GM12878 (cell line): ENCODE results near the gene TBC1D24. TPM values are rescaled to one million over a fixed set of nuclear protein-coding genes. Genes with fewer than 3 reads are reported as not detected.

Experiments
- ATAC-seq: fragments of 200-7000 bp; cut with Tn5 transposase; 3 replicates; pipeline ENCODE4 v1.9.1; 2020; ENCODE audit warnings: mild to moderate bottlenecking, moderate library complexity
- BruUV-seq: library from RNA; stranded (reverse); fragments of 400-500 nt; replicated peaks from 2 replicates; lab custom pipeline; 2021; lab: Mats Ljungman, UMichigan
- CTCF ChIA-PET: fragments of 300-600 bp; sonication (Branson Sonifier 250); formaldehyde crosslinking; extraction: SDS; loops from one replicate; lab custom pipeline; 2021; ENCODE audit warnings: inconsistent platforms; lab: Yijun Ruan, JAX
- POLR2A ChIA-PET: fragments of 350-600 bp; formaldehyde crosslinking; extraction: SDS; loops from one replicate; lab custom pipeline; 2021; ENCODE audit warnings: inconsistent platforms; lab: Charles Lee
- RAD21 ChIA-PET: fragments of 300-600 bp; sonication (Branson Sonifier 250); formaldehyde crosslinking; loops from one replicate; lab custom pipeline; 2023; ENCODE audit warnings: antibody characterized with exemption; ENCODE audit not compliant: unreplicated experiment; lab: Charles Lee
- SMC1A ChIA-PET: fragments of 300-600 bp; sonication (Branson Sonifier 250); formaldehyde crosslinking; loops from one replicate; lab custom pipeline; 2023; ENCODE audit not compliant: unreplicated experiment, uncharacterized antibody; lab: Charles Lee
- DNase-seq: peaks from one replicate; pipeline ENCODE4 v3.0.0-alpha.2; 2011; ENCODE audit warnings: low read depth, low spot score
- FAIRE-seq: peaks from 3 replicates; lab custom pipeline; 2011; peaks lifted over from hg19 to GRCh38; lab: Jason Lieb, UNC
- H2AFZ ChIP-seq: 2 replicates; pipeline ENCODE4 v1.6.0; 2011; ENCODE audit warnings: low read depth, low read length, control low read depth; ENCODE audit not compliant: control insufficient read depth
- H3K27ac ChIP-seq: 2 replicates; pipeline ENCODE4 v1.5.1; 2011; ENCODE audit warnings: control low read depth; ENCODE audit not compliant: control insufficient read depth, insufficient read depth
- H3K27me3 ChIP-seq, 2 experiments: replicated peaks in 1 of 2; 2 replicates each; pipeline versions ENCODE4 v1.6.0 to v1.6.1; 2011; ENCODE audit warnings: low read length in 1 of 2; ENCODE audit not compliant: control insufficient read depth in 2 of 2, insufficient read depth in 2 of 2
- H3K36me3 ChIP-seq, 2 experiments: 2 replicates each; pipeline ENCODE4 v1.5.1; 2011; ENCODE audit warnings: low read length in 1 of 2; ENCODE audit not compliant: control insufficient read depth in 2 of 2, insufficient read depth in 2 of 2
- H3K4me1 ChIP-seq: 2 replicates; pipeline ENCODE4 v1.6.1; 2011; ENCODE audit warnings: mild to moderate bottlenecking, low read length, moderate library complexity, mixed read lengths; ENCODE audit not compliant: control insufficient read depth, insufficient read depth
- H3K4me2 ChIP-seq: 2 replicates; pipeline ENCODE4 v1.6.0; 2011; ENCODE audit warnings: control low read depth; ENCODE audit not compliant: control insufficient read depth, insufficient read depth
- H3K4me3 ChIP-seq: fragments of 200-600 bp; sonication (generic); 2 replicates; pipeline ENCODE4 v1.5.1; 2016
- H3K79me2 ChIP-seq: 2 replicates; pipeline ENCODE4 v1.6.0; 2011; ENCODE audit warnings: low read length; ENCODE audit not compliant: control insufficient read depth, insufficient read depth
- H3K9ac ChIP-seq: 2 replicates; pipeline ENCODE4 v1.8.0; 2011; ENCODE audit warnings: low read length, control low read depth, mixed read lengths; ENCODE audit not compliant: control insufficient read depth, insufficient read depth
- H3K9me3 ChIP-seq: replicated peaks from 3 replicates; pipeline ENCODE4 v1.5.1; 2011; ENCODE audit warnings: mild to moderate bottlenecking, low read length; ENCODE audit not compliant: control insufficient read depth, insufficient read depth
- H4K20me1 ChIP-seq: 2 replicates; pipeline ENCODE4 v1.6.0; 2011; ENCODE audit not compliant: control insufficient read depth, insufficient read depth
- BMI1 ChIP-seq: fragments of 450-650 bp; IDR thresholded peaks from 2 replicates; pipeline ENCODE4 v1.6.1; 2016; ENCODE audit warnings: mild to moderate bottlenecking, moderate library complexity, borderline replicate concordance
- CHD2 ChIP-seq: IDR thresholded peaks from 2 replicates; pipeline ENCODE4 v1.6.1; 2011; ENCODE audit warnings: low read depth, low read length, improper control_type of control experiment, borderline replicate concordance
- HDAC6 ChIP-seq: fragments of 200-600 bp; sonication (generic); IDR thresholded peaks from one replicate; pipeline ENCODE4 v1.8.0; 2017; ENCODE audit warnings: antibody characterized with exemption; ENCODE audit not compliant: unreplicated experiment
- IKZF1 ChIP-seq: fragments of 450-650 bp; conservative IDR thresholded peaks from 2 replicates; pipeline ENCODE4 v1.6.1; 2017; ENCODE audit warnings: antibody characterized with exemption, mild to moderate bottlenecking
- MEF2B ChIP-seq: fragments of 450-650 bp; IDR thresholded peaks from 2 replicates; pipeline ENCODE4 v1.6.1; 2018; ENCODE audit warnings: mild to moderate bottlenecking, moderate library complexity; ENCODE audit not compliant: partially characterized antibody, poor library complexity, severe bottlenecking
- NFYB ChIP-seq: IDR thresholded peaks from 2 replicates; pipeline ENCODE4 v1.6.1; 2011; ENCODE audit warnings: low read depth, mild to moderate bottlenecking, low read length, improper control_type of control experiment, moderate library complexity; ENCODE audit not compliant: insufficient read depth
- POLR2A ChIP-seq: IDR thresholded peaks from 2 replicates; pipeline ENCODE4 v1.6.1; 2011; ENCODE audit warnings: low read depth, mild to moderate bottlenecking, low read length
- POLR2AphosphoS5 ChIP-seq: IDR thresholded peaks from 2 replicates; pipeline ENCODE4 v1.6.1; 2011; ENCODE audit warnings: mild to moderate bottlenecking, low read length, inconsistent platforms
- POU2F2 ChIP-seq: IDR thresholded peaks from 3 replicates; pipeline ENCODE4 v1.6.1; 2011; ENCODE audit warnings: low read depth, mild to moderate bottlenecking, low read length, borderline replicate concordance
- SMAD1 ChIP-seq: fragments of 450-650 bp; IDR thresholded peaks from 2 replicates; pipeline ENCODE4 v1.6.1; 2018; ENCODE audit warnings: mild to moderate bottlenecking, low read depth; ENCODE audit not compliant: partially characterized antibody
- TCF12 ChIP-seq: IDR thresholded peaks from 2 replicates; pipeline ENCODE4 v1.6.1; 2011; ENCODE audit warnings: low read depth, mild to moderate bottlenecking, low read length
- ZBED1 ChIP-seq: IDR thresholded peaks from 2 replicates; pipeline ENCODE4 v1.6.1; 2016; ENCODE audit warnings: borderline replicate concordance
- ZNF24 ChIP-seq: fragments of 450-650 bp; IDR thresholded peaks from 2 replicates; pipeline ENCODE4 v1.6.1; 2017; ENCODE audit warnings: antibody characterized with exemption, mild to moderate bottlenecking
- WGBS: methylation state at CpG from one replicate; pipeline ENCODE4 v1.1.6; 2016; ENCODE audit warnings: low lambda C conversion rate; ENCODE audit not compliant: insufficient replicate concordance, insufficient coverage; ENCODE audit errors: missing lambda C conversion rate; 5-methylcytosine and 5-hydroxymethylcytosine counted together
- in situ Hi-C: fragments of 300-500 bp; cut with MboI; formaldehyde crosslinking; loops from 9 replicates; pipeline ENCODE4 v1.14.3; 2018; ENCODE audit warnings: mixed read lengths
- intact Hi-C: fragments of 100-400 bp; cut with micrococcal nuclease; formaldehyde crosslinking; loops from one replicate; pipeline ENCODE4 v1.14.2; 2022; ENCODE audit not compliant: unreplicated experiment
- polyA plus RNA-seq, 11 experiments: library from polyadenylated mRNA; depleted of rRNA in 4 of 11; unstranded in 6 of 11; stranded (reverse) in 5 of 11; fragments of >200 nt; fragmentation: Nextera tagmentation in 4 of 11; fragmentation: Illumina TruSeq in 1 of 11; extraction: Ambion mirVana in 4 of 11; extraction: Trizol in 1 of 11; gene quantifications; 1 replicate in 1 of 11; 2 replicates in 10 of 11; pipeline versions ENCODE4 v1.2.1 to v1.2.3, GENCODE V29; 2011 to 2016; ENCODE audit warnings: inconsistent platforms in 2 of 11, missing spikeins in 2 of 11, low read depth in 1 of 11
- total RNA-seq, 4 experiments: library from RNA; depleted of rRNA in 3 of 4; stranded (reverse); fragments of >200 nt in 3 of 4; fragmentation: Illumina TruSeq in 1 of 4; extraction: Trizol in 1 of 4; gene quantifications; 2 replicates each; pipeline versions ENCODE4 v1.2.1 to v1.2.3, GENCODE V29; 2013 to 2021
- TF ChIP-seq, protein P1 (sequence below): IDR thresholded peaks from 2 replicates; pipeline ENCODE4 v1.6.1; 2012; ENCODE audit warnings: low read depth, low read length, improper control_type of control experiment
- TF ChIP-seq, protein P2 (sequence below): fragments of 150-350 bp; IDR thresholded peaks from 2 replicates; pipeline ENCODE4 v1.6.1; 2014; ENCODE audit warnings: mild to moderate bottlenecking, low read depth, low read length
- TF ChIP-seq, protein P3 (sequence below): IDR thresholded peaks from 2 replicates; pipeline ENCODE4 v1.6.1; 2012; ENCODE audit warnings: low read depth, low read length, improper control_type of control experiment
- TF ChIP-seq, protein P4 (sequence below): fragments of 450-650 bp; IDR thresholded peaks from 2 replicates; pipeline ENCODE4 v1.6.1; 2016; ENCODE audit warnings: mild to moderate bottlenecking

TBC1D24 gene
- total and polyA plus RNA-seq, 10 of the 15 experiments (the other 5 are each of a cell fraction or from before 2014, with no cell fraction given) = 1.1 to 9.6 (median 4.5) TPM

DNA sequence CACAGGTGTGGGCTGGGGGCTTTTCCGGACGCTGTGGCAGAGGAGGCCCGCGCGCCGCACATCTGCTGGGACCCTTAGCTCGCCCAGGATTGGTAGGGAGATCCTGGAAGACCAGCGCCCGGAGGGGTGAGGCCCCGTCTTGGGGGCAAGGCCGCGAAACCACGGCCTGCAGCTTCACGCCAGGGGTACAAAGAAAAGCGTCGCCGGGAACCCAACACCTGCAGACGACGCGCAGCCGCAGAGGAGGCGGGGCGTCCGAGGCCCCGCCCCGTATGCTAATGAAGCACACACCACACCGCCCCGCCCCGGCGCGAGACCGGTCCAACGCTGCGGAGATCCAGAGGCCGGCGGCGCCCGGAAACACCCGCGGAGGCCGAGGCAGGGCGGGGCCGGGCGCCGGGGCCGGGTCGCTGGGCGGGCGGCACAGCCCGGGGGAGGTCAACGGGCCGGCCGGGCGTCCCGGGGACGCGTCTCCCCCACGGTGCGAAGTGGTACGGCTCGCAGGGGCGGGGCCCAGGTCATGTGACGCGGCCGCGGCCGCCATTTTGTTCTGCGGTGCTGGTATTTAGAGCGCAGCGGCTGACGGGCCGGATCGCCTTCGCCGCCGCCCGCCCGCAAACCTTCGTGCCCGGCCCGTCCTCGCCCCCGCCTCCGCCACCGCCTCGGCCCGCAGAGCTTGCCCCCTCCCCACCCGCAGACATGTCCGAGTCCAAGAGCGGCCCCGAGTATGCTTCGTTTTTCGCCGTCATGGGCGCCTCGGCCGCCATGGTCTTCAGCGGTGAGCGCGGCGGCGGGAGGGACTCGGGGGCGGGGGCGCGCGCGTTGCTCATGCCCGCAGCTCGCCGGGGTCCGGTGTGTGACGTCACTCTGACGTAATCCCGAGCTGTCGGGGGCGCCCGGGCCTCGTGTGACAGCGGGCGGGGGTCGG is 38.7 kb downstream of the TBC1D24 start, which contains the start of gene ATP6V0C:
TSS of gene ATP6V0C (plus strand) at position 548 of the 928 bp plus-strand sequence. CDS start at position 700, 152 bp downstream.
- in situ Hi-C loops (no loop called here), intact Hi-C loops (no loop called here)
- FAIRE-seq (peak; percentile 84), ATAC-seq (peak; percentile 80), DNase-seq (peak; percentile 40)
- H3K27ac ChIP-seq = peak within 1 kb of the TSS; percentile 84
- SMC1A ChIA-PET = interaction anchor here (1.3 kb wide), 1 partner anchor 24 kb away, joined by 5 read pairs; the partner anchor contains the start of gene PDPK1
- H3K4me3 ChIP-seq = peak within 1 kb of the TSS; percentile 75
- H3K9me3 ChIP-seq = no peaks in the 10 kb centered on the region
- RAD21 ChIA-PET = interaction anchor here (0.6 to 1.3 kb wide), 2 partner anchors 45 to 239 kb away, joined by 3 to 4 read pairs; partner anchors contain the start of gene SRRM2
- BruUV-seq = no TSS peak
- H4K20me1 ChIP-seq = peaks cover 6% of the 10 kb centered on the region; the same call in 1 of the 2 replicates
- 2% methylated on average over 92 of the region's 122 CpGs for WGBS
- peaks cover 4 to 6% of the 10 kb centered on the region in 2 experiments; a peak in 3 of 4 replicates for H3K36me3 ChIP-seq
- POLR2A ChIA-PET = interaction anchor here (0.9 to 1.8 kb wide), 4 partner anchors 18 to 358 kb away, joined by 3 to 6 read pairs (median 4); partner anchors contain the start of genes CCNF, PDPK1 and TRAF7
- peak within 1 kb of the TSS; percentile 71 for H2AFZ ChIP-seq
- peak within 1 kb of the TSS; percentile 64 for H3K4me2 ChIP-seq
- peaks cover 47% of the 10 kb centered on the region for H3K79me2 ChIP-seq
- peak within 1 kb of the TSS; percentile 93 for H3K9ac ChIP-seq
- H3K27me3 ChIP-seq = no peaks in the 10 kb centered on the region
- peaks cover 26% of the 10 kb centered on the region for H3K4me1 ChIP-seq
- CTCF ChIA-PET = interaction anchor here (0.9 to 1.6 kb wide), 2 partner anchors 22 to 373 kb away, joined by 4 read pairs; no protein-coding TSS in a partner anchor
- TF ChIP-seq POLR2AphosphoS5 = peak; percentile 94
- TF ChIP-seq, protein P1, sequence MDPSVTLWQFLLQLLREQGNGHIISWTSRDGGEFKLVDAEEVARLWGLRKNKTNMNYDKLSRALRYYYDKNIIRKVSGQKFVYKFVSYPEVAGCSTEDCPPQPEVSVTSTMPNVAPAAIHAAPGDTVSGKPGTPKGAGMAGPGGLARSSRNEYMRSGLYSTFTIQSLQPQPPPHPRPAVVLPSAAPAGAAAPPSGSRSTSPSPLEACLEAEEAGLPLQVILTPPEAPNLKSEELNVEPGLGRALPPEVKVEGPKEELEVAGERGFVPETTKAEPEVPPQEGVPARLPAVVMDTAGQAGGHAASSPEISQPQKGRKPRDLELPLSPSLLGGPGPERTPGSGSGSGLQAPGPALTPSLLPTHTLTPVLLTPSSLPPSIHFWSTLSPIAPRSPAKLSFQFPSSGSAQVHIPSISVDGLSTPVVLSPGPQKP = no peak
- TF ChIP-seq, protein P2, sequence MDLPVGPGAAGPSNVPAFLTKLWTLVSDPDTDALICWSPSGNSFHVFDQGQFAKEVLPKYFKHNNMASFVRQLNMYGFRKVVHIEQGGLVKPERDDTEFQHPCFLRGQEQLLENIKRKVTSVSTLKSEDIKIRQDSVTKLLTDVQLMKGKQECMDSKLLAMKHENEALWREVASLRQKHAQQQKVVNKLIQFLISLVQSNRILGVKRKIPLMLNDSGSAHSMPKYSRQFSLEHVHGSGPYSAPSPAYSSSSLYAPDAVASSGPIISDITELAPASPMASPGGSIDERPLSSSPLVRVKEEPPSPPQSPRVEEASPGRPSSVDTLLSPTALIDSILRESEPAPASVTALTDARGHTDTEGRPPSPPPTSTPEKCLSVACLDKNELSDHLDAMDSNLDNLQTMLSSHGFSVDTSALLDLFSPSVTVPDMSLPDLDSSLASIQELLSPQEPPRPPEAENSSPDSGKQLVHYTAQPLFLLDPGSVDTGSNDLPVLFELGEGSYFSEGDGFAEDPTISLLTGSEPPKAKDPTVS = no peak
- TF ChIP-seq, protein P3, sequence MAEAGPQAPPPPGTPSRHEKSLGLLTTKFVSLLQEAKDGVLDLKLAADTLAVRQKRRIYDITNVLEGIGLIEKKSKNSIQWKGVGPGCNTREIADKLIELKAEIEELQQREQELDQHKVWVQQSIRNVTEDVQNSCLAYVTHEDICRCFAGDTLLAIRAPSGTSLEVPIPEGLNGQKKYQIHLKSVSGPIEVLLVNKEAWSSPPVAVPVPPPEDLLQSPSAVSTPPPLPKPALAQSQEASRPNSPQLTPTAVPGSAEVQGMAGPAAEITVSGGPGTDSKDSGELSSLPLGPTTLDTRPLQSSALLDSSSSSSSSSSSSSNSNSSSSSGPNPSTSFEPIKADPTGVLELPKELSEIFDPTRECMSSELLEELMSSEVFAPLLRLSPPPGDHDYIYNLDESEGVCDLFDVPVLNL = no peak; the same call in 1 of the 2 replicates
- peak; percentile 61; the same call in 1 of the 2 replicates for TF ChIP-seq TCF12
- TF ChIP-seq POLR2A = peak; percentile 98
- no peak for TF ChIP-seq BMI1
- TF ChIP-seq, protein P4, sequence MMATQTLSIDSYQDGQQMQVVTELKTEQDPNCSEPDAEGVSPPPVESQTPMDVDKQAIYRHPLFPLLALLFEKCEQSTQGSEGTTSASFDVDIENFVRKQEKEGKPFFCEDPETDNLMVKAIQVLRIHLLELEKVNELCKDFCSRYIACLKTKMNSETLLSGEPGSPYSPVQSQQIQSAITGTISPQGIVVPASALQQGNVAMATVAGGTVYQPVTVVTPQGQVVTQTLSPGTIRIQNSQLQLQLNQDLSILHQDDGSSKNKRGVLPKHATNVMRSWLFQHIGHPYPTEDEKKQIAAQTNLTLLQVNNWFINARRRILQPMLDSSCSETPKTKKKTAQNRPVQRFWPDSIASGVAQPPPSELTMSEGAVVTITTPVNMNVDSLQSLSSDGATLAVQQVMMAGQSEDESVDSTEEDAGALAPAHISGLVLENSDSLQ = no peak
- TF ChIP-seq ZBED1 = no peak
- TF ChIP-seq MEF2B = peak; percentile 17
- TF ChIP-seq SMAD1 = no peak
- TF ChIP-seq HDAC6 = peak; percentile 87
- TF ChIP-seq CHD2 = 0 out of 2 replicates have a peak, but pooled peaks have one; percentile 13
- TF ChIP-seq IKZF1 = peak; percentile 81
- TF ChIP-seq NFYB = no peak
- 0 out of 2 replicates have a peak, but pooled peaks have one; percentile 14 for TF ChIP-seq ZNF24
- TF ChIP-seq POU2F2 = peak; percentile 87; the same call in 1 of the 3 replicates
